GM06990 (cell line): Measurements from ENCODE around the gene SPACA4.
A peak's percentile ranks its signal among the peaks of the same experiment; 100 is the strongest.

Experiments used
- DNase-seq: peaks from one replicate; pipeline ENCODE4 v3.0.0-alpha.2; 2011; ENCODE audit not compliant: insufficient read length; ENCODE audit errors: extremely low read depth
- H3K27me3 ChIP-seq: replicated peaks from 2 replicates; pipeline ENCODE4 v1.6.0; 2011; ENCODE audit warnings: low read length; ENCODE audit not compliant: control insufficient read depth, insufficient read depth
- H3K36me3 ChIP-seq: 2 replicates; pipeline ENCODE4 v1.5.1; 2011; ENCODE audit warnings: low read length; ENCODE audit not compliant: control insufficient read depth, insufficient read depth
- H3K4me3 ChIP-seq: replicated peaks from 2 replicates; pipeline ENCODE4 v1.5.1; 2011; ENCODE audit warnings: low read depth, mild to moderate bottlenecking, control low read depth, low read length
- TF ChIP-seq, protein P1 (sequence below): IDR thresholded peaks from 2 replicates; pipeline ENCODE4 v1.5.1; 2011; ENCODE audit warnings: low read length, control low read depth, mild to moderate bottlenecking, inconsistent platforms; ENCODE audit not compliant: insufficient read depth, poor library complexity, severe bottlenecking

The SPACA4 gene

GRCh38 chr19:48645620-48646000 is 39.1 kb downstream of the SPACA4 start:
- TF ChIP-seq, protein P1, sequence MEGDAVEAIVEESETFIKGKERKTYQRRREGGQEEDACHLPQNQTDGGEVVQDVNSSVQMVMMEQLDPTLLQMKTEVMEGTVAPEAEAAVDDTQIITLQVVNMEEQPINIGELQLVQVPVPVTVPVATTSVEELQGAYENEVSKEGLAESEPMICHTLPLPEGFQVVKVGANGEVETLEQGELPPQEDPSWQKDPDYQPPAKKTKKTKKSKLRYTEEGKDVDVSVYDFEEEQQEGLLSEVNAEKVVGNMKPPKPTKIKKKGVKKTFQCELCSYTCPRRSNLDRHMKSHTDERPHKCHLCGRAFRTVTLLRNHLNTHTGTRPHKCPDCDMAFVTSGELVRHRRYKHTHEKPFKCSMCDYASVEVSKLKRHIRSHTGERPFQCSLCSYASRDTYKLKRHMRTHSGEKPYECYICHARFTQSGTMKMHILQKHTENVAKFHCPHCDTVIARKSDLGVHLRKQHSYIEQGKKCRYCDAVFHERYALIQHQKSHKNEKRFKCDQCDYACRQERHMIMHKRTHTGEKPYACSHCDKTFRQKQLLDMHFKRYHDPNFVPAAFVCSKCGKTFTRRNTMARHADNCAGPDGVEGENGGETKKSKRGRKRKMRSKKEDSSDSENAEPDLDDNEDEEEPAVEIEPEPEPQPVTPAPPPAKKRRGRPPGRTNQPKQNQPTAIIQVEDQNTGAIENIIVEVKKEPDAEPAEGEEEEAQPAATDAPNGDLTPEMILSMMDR, result no peak
- no peaks in the 10 kb centered on the region for H3K36me3 ChIP-seq
- no peak for DNase-seq
- peak overlapping the region; percentile 64 for H3K4me3 ChIP-seq
- H3K27me3 ChIP-seq, result no peaks in the 10 kb centered on the region

DNA sequence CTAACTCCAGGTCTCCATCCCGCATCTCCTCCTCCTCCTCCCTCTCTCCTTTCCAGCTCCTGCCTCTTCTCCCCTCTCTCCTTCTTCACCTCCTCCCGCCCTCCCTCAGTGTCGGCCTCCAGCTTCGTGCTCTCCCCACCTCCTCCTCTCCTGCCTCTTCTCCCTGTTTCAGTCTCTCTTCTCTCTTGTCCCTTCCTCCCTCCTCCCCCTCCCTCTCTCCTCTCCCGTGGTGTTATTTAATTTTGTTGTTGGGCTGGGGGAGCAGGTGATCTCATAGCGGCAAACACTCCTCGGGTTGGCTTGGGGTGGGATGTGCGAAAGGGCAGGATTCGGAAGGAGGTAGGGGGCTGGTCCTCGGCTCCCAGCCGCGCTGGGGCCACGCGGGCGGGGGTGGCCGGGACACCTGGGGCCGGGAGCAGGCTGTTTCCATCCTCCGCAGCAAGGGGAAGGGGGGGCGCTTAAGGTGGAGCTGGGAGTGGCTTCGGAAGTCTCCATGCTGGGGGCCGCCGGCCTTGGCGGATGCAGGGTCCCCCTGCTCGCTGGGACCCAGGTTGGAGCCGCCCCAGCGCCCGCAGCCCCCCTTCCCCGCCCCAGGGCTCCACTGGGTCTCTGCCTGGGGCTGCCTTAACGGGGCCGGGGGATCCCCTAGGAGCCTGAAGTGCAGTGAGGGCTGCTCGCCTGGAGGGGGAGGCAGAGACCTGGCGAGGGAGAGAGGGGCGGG is 39.6 kb downstream of the SPACA4 start, which contains the start of gene CA11:
Gene CA11 (minus strand): TSS at position 187 of the 721 bp plus-strand sequence. CDS start 555 bp downstream, outside the sequence.
- TF ChIP-seq, protein P1, result peak; percentile 96
- Histone ChIP-seq H3K36me3 (no peaks in the 10 kb centered on the region), H3K27me3 (no peaks in the 10 kb centered on the region), H3K4me3 (peak within 1 kb of the TSS; percentile 64)
- DNase-seq, result peak; percentile 85

DNA sequence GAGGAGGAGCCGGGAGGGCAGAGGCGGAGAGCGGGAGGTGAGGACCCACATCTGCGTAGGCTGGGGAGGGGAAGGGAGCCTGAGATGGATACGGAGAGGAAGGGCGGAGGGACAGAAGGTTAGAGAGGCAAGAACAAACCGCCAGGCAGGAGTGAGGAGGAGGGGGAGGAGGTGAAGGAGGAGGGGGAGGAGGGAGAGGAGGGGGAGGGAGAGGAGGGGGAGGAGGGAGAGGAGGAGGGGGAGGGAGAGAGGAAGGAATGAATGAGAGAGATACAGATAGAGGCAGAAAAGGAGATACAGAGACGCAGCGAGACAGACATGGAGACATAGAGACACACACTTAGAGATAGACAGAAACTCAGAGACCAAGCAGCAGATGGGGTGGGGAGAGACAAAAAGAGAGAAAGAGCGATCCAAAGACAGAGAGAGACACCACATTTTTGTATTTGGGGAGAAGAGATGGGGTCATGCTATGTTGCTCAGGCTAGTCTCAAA is 40.2 kb downstream of the SPACA4 start:
- Histone ChIP-seq H3K4me3 (peak overlapping the region; percentile 64), H3K36me3 (no peaks in the 10 kb centered on the region), H3K27me3 (no peaks in the 10 kb centered on the region)
- TF ChIP-seq, protein P1, result no peak
- DNase-seq, result no peak

- no peaks in the 10 kb centered on the region for H3K36me3 ChIP-seq
- TF ChIP-seq, protein P1, result no peak
Observed at GRCh38 chr19:48648134-48648533, 41.6 kb downstream of the SPACA4 start.

GRCh38 chr19:48650974-48651682 is 44.6 kb downstream of the SPACA4 start:
- Histone ChIP-seq H3K27me3 (no peaks in the 10 kb centered on the region), H3K4me3 (no peak overlapping the region), H3K36me3 (no peaks in the 10 kb centered on the region)
- DNase-seq, result no peak
- TF ChIP-seq, protein P1, result no peak

More at GRCh38 chr19:48648134-48648533, 41.6 kb downstream of the SPACA4 start:
- no peak overlapping the region for H3K4me3 ChIP-seq
- no peaks in the 10 kb centered on the region for H3K27me3 ChIP-seq
- DNase-seq, result no peak
